KOPT-K1 (cell line): ENCODE measurements around the gene RXRG.

ENCODE experiments used
- H3K27ac ChIP-seq: fragments of 200-600 bp; sonication (generic); 2 replicates; pipeline ENCODE4 v1.5.1; 2016; ENCODE audit warnings: antibody characterized with exemption, mild to moderate bottlenecking, low read depth, low read length; ENCODE audit not compliant: poor library complexity, severe bottlenecking
- H3K36me3 ChIP-seq: fragments of 200-600 bp; sonication (generic); 2 replicates; pipeline ENCODE4 v1.5.1; 2017; ENCODE audit warnings: antibody characterized with exemption, mild to moderate bottlenecking, low read length, moderate library complexity; ENCODE audit not compliant: insufficient read depth
- H3K9me3 ChIP-seq: fragments of 200-600 bp; sonication (generic); 2 replicates; pipeline ENCODE4 v1.5.1; 2017; ENCODE audit warnings: antibody characterized with exemption, low read length, mild to moderate bottlenecking; ENCODE audit not compliant: insufficient read depth, poor library complexity, severe bottlenecking

The RXRG gene

GRCh38 chr1:165376041-165376810 lies 68.7 kb downstream of the RXRG start:
- no peaks in the 10 kb centered on the region for H3K36me3 ChIP-seq
- no peaks in the 10 kb centered on the region for H3K9me3 ChIP-seq
- H3K27ac ChIP-seq, result no peak overlapping the region

- H3K9me3 ChIP-seq, result no peaks in the 10 kb centered on the region
- no peaks in the 10 kb centered on the region for H3K36me3 ChIP-seq
- H3K27ac ChIP-seq, result no peak overlapping the region
These were observed 69.3 kb downstream of the RXRG start for GRCh38 chr1:165375623-165376022.

- H3K27ac ChIP-seq, result no peak overlapping the region
- H3K9me3 ChIP-seq, result no peaks in the 10 kb centered on the region
- no peaks in the 10 kb centered on the region for H3K36me3 ChIP-seq
These were observed 73.2 kb downstream of the RXRG start for GRCh38 chr1:165371588-165372225.

GRCh38 chr1:165369255-165369848 lies 75.6 kb downstream of the RXRG start:
- Histone ChIP-seq H3K27ac (no peak overlapping the region), H3K9me3 (no peaks in the 10 kb centered on the region), H3K36me3 (no peaks in the 10 kb centered on the region)

- Histone ChIP-seq H3K36me3 (no peaks in the 10 kb centered on the region), H3K9me3 (no peaks in the 10 kb centered on the region), H3K27ac (no peak overlapping the region)
These were observed 77.4 kb downstream of the RXRG start for GRCh38 chr1:165367375-165367993.

GRCh38 chr1:165365341-165365740 lies 79.6 kb downstream of the RXRG start:
- H3K36me3 ChIP-seq, result no peaks in the 10 kb centered on the region
- H3K27ac ChIP-seq, result no peak overlapping the region
- no peaks in the 10 kb centered on the region for H3K9me3 ChIP-seq

GRCh38 chr1:165364568-165365133 lies 80.3 kb downstream of the RXRG start:
- Histone ChIP-seq H3K27ac (no peak overlapping the region), H3K9me3 (no peaks in the 10 kb centered on the region), H3K36me3 (no peaks in the 10 kb centered on the region)

- no peaks in the 10 kb centered on the region for H3K36me3 ChIP-seq
- no peaks in the 10 kb centered on the region for H3K9me3 ChIP-seq
- no peak overlapping the region for H3K27ac ChIP-seq
These were observed 88.0 kb downstream of the RXRG start for GRCh38 chr1:165356876-165357275.

- H3K9me3 ChIP-seq, result no peaks in the 10 kb centered on the region
These were observed 88.7 kb downstream of the RXRG start, which contains the start of gene LMX1A for GRCh38 chr1:165355977-165356811. LMX1A (minus strand) TSS chr1:165356715; CDS start chr1:165355559, 1,156 bp downstream.

GRCh38 chr1:165355139-165355976 lies 89.6 kb downstream of the RXRG start:
- Histone ChIP-seq H3K36me3 (no peaks in the 10 kb centered on the region), H3K9me3 (no peaks in the 10 kb centered on the region), H3K27ac (no peak overlapping the region)

More at GRCh38 chr1:165355977-165356811, 88.7 kb downstream of the RXRG start, which contains the start of gene LMX1A:
- H3K36me3 ChIP-seq, result no peaks in the 10 kb centered on the region
- no peak within 1 kb of the TSS for H3K27ac ChIP-seq

GRCh38 chr1:165354739-165355138 lies 90.2 kb downstream of the RXRG start:
- Histone ChIP-seq H3K27ac (no peak overlapping the region), H3K36me3 (no peaks in the 10 kb centered on the region), H3K9me3 (no peaks in the 10 kb centered on the region)

GRCh38 chr1:165353731-165354671 lies 90.9 kb downstream of the RXRG start:
- no peaks in the 10 kb centered on the region for H3K36me3 ChIP-seq
- H3K27ac ChIP-seq, result no peak overlapping the region
- H3K9me3 ChIP-seq, result no peaks in the 10 kb centered on the region
